ENCODE results near the gene TBCEL. TPM values are rescaled to one million over a fixed set of nuclear protein-coding genes. Genes with fewer than 3 reads are reported as not detected.

TBCEL gene, protein sequence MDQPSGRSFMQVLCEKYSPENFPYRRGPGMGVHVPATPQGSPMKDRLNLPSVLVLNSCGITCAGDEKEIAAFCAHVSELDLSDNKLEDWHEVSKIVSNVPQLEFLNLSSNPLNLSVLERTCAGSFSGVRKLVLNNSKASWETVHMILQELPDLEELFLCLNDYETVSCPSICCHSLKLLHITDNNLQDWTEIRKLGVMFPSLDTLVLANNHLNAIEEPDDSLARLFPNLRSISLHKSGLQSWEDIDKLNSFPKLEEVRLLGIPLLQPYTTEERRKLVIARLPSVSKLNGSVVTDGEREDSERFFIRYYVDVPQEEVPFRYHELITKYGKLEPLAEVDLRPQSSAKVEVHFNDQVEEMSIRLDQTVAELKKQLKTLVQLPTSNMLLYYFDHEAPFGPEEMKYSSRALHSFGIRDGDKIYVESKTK
- 13.1 and 14.7 TPM in 2 replicates for total RNA-seq

GRCh38 chr11:121023848-121024751, at the start of gene TBCEL:
Gene TBCEL, plus strand, starts transcription at chr11:121024102. Its CDS starts 21,589 bp downstream, at chr11:121045691.

DNA sequence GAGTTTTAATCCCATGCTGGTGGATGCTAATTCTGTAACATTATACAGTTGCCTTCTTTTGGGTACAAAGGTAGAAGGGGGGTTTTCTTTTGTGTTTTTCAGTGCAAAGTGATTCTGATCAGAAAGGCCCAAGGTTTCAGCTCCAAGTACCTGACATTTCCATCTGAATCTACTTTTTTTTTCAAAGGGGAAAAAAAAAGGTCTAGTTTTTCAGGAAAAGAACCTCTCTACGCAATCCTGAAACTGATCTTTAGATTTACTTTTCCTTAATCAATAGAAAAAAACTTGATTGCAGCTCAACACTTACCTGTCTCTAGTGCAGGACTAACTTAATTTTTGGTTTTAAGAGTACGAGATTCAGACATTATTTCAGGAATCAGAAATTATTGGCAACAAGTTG, 77.0 kb downstream of the TBCEL start, which contains the start of gene TECTA:
TECTA (plus strand) TSS at position 301 of the 400 bp plus-strand sequence. CDS start 1,423 bp downstream, outside the sequence.

Other genes with a start within 250 kb of the TBCEL start
- under 0.01 and 1.2 TPM in 2 replicates for gene TECTA, start 77.1 kb downstream of the TBCEL start, total RNA-seq

Data from epithelial cell of alveolus of lung (primary cell).